Stimulated activated CD4-positive, alpha-beta T cell treated with anti-CD3 and anti-CD28 coated beads, Interleukin-1b, Interleukin-23, amount 100 ng/mL, for 24 hours (primary cell): ENCODE data around the gene CNNM2.
"Not testable (repeated sequence)": the region's sequence is repeated elsewhere in the genome, so short reads cannot be mapped to it uniquely, and the experiment has no call there.

Source experiments
- DNase-seq, 4 experiments: peaks; one replicate each; pipeline ENCODE4 v3.0.0-alpha.2; 2020; ENCODE audit warnings: low read depth in 4 of 4, low spot score in 1 of 4

Gene CNNM2

DNA sequence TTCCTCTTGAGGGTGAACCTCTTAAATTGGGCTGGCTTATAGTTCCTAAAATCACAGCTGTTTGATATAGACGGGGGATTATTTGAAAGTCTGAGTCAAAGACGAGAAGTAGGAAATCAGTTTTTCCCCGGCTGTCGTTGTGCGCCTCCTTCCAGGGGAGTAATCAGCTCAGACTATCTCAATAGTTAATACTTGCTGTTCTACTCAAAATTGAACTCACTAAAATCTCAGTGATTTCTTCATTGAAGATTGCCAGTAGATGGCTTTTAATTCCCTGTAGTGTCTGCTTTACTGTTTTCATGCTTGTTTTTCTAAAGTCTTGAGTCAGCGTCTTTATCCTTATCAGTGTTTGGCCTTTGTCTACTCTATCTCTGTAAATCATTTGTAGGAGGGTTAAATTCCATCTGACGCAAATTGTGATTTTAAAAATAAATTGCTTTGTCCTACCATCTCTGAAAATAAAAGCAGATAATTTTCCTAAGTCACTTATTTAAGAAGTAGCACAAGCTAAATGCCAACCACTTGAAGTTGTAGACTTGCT lies 47.3 kb downstream of the CNNM2 start:
- DNase-seq: no peak

DNA sequence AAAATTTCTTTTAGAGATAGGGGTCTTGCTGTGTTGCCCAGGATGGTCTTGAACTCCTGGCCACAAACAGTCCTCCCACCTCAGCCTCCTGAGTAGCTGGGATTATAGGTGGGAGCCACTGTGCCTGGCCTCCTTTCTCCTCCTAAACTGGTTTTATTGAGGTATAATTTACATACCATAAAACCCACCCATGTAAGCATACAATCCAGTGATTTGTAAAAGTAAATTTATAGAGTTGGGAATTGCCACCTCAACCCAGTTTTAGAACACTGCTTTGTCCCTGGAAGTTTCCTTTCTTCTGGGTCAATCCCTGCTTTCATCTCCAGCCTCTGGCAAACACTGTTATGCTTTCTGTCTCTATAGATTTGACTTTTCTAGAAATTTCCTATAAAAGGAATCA lies 49.0 kb downstream of the CNNM2 start:
- no peak for DNase-seq

GRCh38 chr10:102970562-102971340 lies 52.7 kb downstream of the CNNM2 start:
- DNase-seq: no peak

GRCh38 chr10:102975483-102976379 lies 57.6 kb downstream of the CNNM2 start:
- no peak for DNase-seq

DNA sequence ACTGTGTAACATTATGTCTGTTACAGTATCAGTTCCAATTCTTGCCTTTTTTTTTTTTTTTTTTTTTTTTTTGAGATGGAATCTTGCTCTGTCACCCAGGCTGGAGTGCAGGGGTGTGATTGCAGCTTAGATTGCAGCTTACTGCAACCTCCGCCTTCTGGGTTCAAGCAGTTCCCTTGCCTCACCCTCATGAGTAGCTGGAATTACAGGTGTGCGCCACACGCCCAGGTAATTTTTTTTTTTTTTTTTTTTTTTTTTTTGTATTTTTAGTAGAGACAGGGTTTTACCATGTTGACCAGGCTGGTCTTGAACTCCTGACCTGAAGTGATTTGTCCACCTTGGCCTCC lies 58.3 kb downstream of the CNNM2 start:
- DNase-seq: not testable (repeated sequence)

DNA sequence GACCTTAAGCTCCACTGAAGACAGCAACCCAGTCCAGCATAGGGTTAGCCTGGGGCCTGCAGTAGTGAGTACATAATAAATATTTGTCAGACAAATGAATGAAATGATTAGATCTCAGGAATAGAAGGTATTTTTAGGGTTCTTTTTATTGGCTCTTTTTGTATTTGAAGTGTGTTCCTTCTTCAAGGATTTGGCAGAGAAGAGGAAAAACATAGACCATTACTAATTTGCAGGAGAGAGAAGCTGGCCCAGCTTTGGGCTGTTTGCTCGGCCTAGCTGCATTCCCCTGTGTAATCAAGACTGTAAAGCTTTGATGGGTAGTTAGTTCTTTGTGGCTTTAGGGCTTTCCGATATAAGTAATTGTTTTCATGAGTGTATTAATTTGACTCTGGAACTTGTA lies 64.2 kb downstream of the CNNM2 start:
- DNase-seq: no peak

DNA sequence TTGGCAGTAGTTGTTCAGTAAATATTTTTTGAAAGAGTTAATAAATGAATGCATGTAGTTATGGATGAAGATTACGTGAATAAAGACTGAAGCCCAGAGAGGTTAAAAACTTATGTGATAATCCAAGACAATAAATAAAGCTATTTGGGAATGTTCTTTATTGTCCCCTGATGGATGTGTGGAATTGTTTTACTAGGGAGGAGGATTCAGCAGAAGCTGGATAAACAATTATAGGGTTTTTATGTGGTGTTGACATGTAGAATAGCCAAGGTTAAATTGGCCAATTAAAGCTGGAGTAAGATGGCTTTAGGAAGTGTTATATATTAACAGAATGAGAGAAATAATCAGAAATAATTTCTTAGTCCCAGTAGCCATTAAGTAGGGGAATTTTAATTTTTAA lies 66.0 kb downstream of the CNNM2 start:
- no peak for DNase-seq

GRCh38 chr10:102985811-102986210 lies 67.7 kb downstream of the CNNM2 start:
- DNase-seq: no peak

DNA sequence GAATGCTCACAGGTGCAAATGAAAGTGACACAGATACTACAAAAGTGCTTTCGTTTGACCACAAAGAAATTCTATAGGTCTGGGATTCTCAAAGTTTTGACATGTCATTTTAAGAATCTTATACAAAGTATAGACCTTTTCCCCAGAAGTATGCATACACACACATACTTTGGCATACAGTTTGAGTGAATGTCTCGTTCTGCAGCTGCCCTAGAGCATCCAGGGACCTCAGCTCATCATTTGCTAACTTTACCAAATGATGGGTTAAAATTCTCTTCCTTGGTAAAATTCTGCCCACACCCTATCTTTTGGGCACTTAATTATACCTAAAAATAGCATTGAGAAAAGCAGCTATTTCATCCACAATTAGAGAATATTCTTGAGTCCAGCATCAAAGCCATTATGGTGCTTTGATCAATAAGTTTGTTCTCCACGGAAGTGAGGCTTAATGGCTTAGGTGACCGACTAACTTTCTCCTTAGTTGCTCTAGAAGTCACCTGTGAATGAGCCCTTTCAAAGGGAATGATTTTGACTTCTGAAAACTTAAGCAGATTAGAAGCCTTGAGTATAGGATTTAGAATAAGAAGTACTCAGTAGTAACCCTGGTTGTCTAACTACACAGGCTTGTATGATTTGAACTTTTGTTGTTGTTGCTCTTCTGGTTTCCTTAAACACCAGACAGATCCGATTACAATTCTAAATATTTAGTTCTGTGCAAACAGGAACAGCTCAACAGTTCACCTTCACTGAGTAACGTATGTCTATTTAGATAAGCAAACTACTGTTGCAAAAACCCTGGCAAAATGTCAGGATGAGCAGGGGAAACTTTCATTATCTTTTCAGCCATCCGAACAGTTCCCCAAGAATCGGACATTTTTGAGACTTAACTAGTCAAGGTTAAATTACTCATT lies 70.6 kb downstream of the CNNM2 start:
- no peak for DNase-seq

DNA sequence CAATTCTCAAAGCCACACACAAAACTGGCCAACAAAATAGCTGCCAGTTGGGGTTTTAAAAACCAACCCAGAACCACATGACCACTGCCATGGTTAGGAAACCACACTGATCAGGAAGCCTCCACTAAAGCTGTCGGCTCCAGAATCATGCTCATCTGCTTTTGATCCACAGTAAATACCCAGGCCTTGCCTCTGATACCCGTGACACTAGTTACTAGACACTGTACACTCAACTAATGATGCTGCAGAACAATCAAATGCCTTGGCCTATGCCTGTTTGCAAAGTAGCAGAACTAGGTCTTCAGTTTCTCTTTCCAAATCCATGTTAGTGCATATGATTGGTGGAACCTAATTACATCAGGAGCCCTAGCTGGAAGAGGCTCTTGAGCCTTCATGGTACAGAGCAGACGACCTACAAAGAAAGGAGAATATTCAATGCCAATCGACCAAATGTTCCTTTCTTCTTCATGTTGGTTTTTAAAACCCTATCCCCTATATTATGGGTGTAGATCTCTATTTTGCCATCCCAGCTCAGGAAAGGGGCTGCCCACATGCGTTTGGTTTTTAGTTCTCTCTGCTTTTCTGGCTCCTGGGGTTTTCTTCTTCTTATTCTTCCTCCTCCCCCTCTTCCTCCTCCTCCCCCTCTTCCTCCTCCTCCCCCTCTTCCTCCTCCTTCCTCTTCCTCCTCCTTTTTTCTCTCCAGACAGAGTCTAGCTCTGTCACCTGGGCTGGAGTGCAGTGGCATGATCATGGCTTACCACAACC lies 76.6 kb downstream of the CNNM2 start:
- no peak for DNase-seq

DNA sequence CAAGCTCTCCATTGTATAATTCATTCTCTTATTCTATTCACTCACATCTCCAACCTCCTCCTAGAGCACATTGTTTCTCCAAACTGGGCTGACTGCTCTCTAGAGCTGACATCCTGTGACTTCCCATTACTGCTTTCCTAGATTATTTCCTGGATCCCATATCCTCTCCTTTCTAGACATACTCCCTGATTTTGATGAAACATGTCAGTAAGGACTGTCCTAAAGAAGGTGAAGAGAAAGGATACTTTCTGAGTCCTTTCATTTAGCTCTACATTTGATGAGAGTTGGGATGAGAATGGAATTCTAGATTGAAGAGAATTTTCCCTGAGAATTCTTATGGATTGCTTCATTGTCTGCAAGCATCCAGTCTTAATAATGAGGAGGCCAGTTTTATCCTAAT lies 78.8 kb downstream of the CNNM2 start:
- no peak for DNase-seq

GRCh38 chr10:102997998-102998397 lies 79.9 kb downstream of the CNNM2 start:
- no peak for DNase-seq

DNA sequence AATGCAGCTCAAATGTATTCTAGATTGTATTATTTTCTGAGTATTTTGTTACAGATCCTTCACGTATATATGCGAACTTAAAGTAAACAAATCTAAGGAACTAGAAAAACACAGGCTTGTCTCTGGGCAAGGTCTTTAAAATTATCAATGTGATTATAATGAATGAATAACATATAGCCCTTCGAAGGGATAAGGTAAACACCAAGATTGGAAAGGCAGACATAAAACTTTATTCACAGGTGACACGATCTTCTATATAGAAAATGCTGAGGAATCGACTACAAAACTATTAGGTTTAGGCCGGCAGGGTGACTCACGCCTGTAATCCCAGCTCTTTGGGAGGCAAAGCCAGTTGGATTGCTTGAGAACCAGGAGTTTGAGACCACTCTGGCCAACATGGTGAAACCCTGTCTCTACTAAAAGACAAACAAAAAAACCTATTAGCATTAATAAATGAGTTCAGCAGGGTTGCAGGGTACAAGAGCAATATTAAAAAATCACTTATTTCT lies 80.4 kb downstream of the CNNM2 start:
- no peak for DNase-seq

DNA sequence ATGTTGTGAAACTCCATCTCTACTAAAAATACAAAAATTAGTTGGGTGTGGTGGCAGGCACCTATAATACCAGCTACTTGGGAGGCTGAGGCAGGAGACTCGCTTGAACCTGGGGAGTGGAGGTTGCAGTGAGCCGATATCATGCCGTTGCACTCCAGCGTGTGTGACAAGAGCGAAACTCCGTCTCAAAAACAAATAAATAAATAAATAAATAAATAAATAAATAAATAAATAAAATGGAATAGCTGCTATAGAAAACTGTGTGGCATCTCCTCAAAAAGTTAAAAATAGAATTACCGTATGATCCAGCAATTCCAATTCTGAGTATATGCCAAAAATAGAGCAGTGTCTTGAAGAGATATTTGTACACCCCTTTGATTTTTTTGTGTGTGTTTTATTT lies 82.0 kb downstream of the CNNM2 start:
- not testable (repeated sequence) for DNase-seq

GRCh38 chr10:103007017-103007416 lies 88.9 kb downstream of the CNNM2 start:
- DNase-seq: no peak

- DNase-seq: no peak
Observed at GRCh38 chr10:103013416-103013815, 95.3 kb downstream of the CNNM2 start.

- DNase-seq: no peak
Observed at GRCh38 chr10:103019425-103019824, 101.3 kb downstream of the CNNM2 start.

DNA sequence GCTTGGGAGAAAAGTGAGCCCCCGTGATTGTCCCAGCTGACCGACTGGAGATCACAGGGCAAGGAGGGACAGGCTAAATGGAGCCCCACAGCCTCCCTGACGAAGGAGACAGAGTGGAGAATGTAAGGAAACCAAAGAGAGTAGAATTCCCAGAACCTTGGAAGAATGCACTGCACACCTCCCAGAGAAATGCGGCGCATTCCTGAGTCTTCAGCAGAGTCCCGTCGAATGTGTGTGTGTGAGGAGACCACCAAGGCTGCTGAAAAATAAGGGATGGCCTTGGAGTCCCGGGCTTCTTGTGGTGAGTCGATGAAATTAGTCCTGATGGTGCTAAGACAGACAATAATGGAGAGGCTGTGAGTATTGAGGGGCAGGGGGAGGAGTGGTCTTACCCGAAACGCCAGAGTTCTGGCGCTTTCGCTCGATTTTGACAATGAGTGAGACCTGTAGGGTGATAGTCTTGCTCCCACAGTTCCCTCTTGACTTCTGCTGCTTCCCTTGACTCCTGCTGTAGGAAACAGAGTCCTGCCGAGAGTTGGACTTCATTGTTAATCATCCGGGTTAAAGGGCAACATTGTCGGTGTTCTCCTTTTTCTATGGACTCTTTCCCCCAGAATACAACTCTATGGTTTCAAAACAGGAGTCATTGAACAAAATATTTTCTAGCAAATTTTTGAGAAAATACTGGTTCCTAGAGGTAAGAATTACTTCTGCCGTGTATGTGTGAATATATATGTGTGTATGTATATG lies 103.2 kb downstream of the CNNM2 start:
- DNase-seq: no peak

DNA sequence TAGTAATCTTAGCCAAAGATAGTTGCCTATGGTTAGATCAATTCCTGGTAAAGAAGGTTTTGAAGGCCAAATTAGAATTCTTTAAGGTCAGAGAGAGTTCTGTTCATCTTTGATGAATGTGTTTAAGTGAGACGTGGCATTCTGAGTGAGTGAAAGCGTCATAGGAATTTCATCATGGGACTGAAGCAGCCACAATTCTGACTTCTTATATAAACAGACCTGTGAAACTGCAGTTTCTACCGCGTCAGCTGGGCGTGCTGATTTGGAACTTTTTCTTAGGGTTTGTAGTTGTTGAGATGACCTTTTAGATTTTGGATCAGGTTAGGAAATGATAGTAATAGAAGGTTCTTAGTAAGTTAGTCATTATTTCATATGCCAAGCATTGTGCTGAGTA lies 103.8 kb downstream of the CNNM2 start:
- no peak for DNase-seq
